Caco-2 (cell line): ENCODE measurements around the gene NRCAM. TPM values are rescaled to one million over a fixed set of nuclear protein-coding genes. Genes with fewer than 3 reads are reported as not detected.
A peak's percentile ranks its signal among the peaks of the same experiment; 100 is the strongest.

Experiments used
- BruUV-seq: library from RNA; stranded (reverse); fragments of 400-500 nt; replicated peaks from 2 replicates; lab custom pipeline; 2021; lab: Mats Ljungman, UMichigan
- CTCF ChIA-PET: fragments of 300-600 bp; sonication (Branson Sonifier 250); formaldehyde crosslinking; loops from one replicate; lab custom pipeline; 2022; ENCODE audit warnings: antibody characterized with exemption; lab: Charles Lee
- POLR2A ChIA-PET: fragments of 300-600 bp; sonication (Branson Sonifier 250); formaldehyde crosslinking; loops from one replicate; lab custom pipeline; 2022; ENCODE audit warnings: antibody characterized with exemption; lab: Charles Lee
- DNase-seq, 2 experiments: peaks; one replicate each; pipeline versions ENCODE4 v3.0.0 to v3.0.0-alpha.2; 2020 to 2022
- H3K27me3 ChIP-seq: replicated peaks from 2 replicates; pipeline ENCODE4 v1.6.0; 2011; ENCODE audit warnings: low read length; ENCODE audit not compliant: control insufficient read depth, insufficient read depth
- H3K36me3 ChIP-seq: 2 replicates; pipeline ENCODE4 v1.5.1; 2011; ENCODE audit warnings: low read length; ENCODE audit not compliant: control insufficient read depth, insufficient read depth
- H3K4me1 ChIP-seq: fragments of 250-450 bp; sonication (Bioruptor Pico); 2 replicates; pipeline ENCODE4 v1.5.1; 2020; ENCODE audit warnings: mild to moderate bottlenecking
- H3K4me3 ChIP-seq: 2 replicates; pipeline ENCODE4 v1.5.1; 2011; ENCODE audit warnings: low read depth, mild to moderate bottlenecking, control low read depth, low read length
- H3K9me3 ChIP-seq: fragments of 250-450 bp; sonication (Bioruptor Pico); 2 replicates; pipeline ENCODE4 v1.5.1; 2020; ENCODE audit warnings: mild to moderate bottlenecking, moderate library complexity
- H3K27ac Mint-ChIP-seq: one replicate; pipeline ENCODE4 v1.8.0; 2022; ENCODE audit warnings: mixed read lengths; ENCODE audit not compliant: unreplicated experiment
- H3K27me3 Mint-ChIP-seq: one replicate; pipeline ENCODE4 v1.8.0; 2022; ENCODE audit warnings: mixed read lengths; ENCODE audit not compliant: insufficient read depth, unreplicated experiment
- H3K36me3 Mint-ChIP-seq: one replicate; pipeline ENCODE4 v1.8.0; 2022; ENCODE audit warnings: mild to moderate bottlenecking, mixed read lengths; ENCODE audit not compliant: insufficient read depth, unreplicated experiment
- H3K4me1 Mint-ChIP-seq: one replicate; pipeline ENCODE4 v1.8.0; 2022; ENCODE audit warnings: low read depth, mixed read lengths; ENCODE audit not compliant: unreplicated experiment
- H3K4me3 Mint-ChIP-seq: one replicate; pipeline ENCODE4 v1.8.0; 2022; ENCODE audit warnings: mild to moderate bottlenecking, moderate library complexity, mixed read lengths; ENCODE audit not compliant: unreplicated experiment
- H3K9me3 Mint-ChIP-seq: one replicate; pipeline ENCODE4 v1.8.0; 2022; ENCODE audit warnings: mixed read lengths; ENCODE audit not compliant: unreplicated experiment
- intact Hi-C: fragments of 100-400 bp; cut with micrococcal nuclease; formaldehyde crosslinking; loops from one replicate; pipeline ENCODE4 v1.10.0; 2022; ENCODE audit not compliant: unreplicated experiment
- total RNA-seq: library from RNA; stranded (reverse); gene quantifications from 2 replicates; pipeline ENCODE4 v1.2.3, GENCODE V29; 2022
- TF ChIP-seq, protein P1 (sequence below), 2 experiments: fragments of 200-600 bp in 1 of 2; IDR thresholded peaks; 1 replicate in 1 of 2; 2 replicates in 1 of 2; pipeline versions ENCODE4 v1.5.1 to v1.8.0; 2011 to 2022; ENCODE audit warnings: antibody characterized with exemption in 1 of 2, control low read depth in 1 of 2, inconsistent platforms in 1 of 2, low read depth in 1 of 2, low read length in 1 of 2, mild to moderate bottlenecking in 1 of 2, moderate library complexity in 1 of 2; ENCODE audit not compliant: insufficient read depth in 1 of 2, severe bottlenecking in 1 of 2, unreplicated experiment in 1 of 2

Gene NRCAM
- total RNA-seq, 1 experiment from 2014 or later = 96.2 TPM

DNA sequence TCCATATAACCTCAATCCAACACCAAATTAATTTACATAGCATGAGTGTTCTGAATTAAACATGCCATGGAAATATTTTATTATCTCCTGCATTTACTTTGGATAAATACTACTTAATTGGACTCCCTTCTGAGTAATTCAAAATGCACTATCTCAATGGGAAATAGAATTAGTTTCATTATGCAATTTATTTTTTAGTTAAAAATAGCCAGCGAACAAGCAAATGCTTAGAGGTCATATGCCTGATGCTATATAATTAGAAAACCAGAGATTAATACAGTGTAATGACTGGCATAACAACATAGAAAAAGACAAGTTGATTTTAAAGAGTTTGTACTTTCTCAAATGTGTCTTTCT, 165.1 kb downstream of the NRCAM start:
- ChIA-PET CTCF (no interaction called here), POLR2A (no interaction called here)
- Mint-ChIP-seq H3K9me3 (no peaks in the 10 kb centered on the region), H3K27me3 (no peaks in the 10 kb centered on the region), H3K4me1 (peaks cover 22% of the 10 kb centered on the region), H3K36me3 (peaks cover 14% of the 10 kb centered on the region), H3K27ac (peak overlapping the region; percentile 12), H3K4me3 (peak overlapping the region; percentile 50)
- DNase-seq = no peak
- H3K36me3 ChIP-seq = no peaks in the 10 kb centered on the region
- peaks cover 38% of the 10 kb centered on the region for H3K4me1 ChIP-seq
- BruUV-seq = no TSS peak
- no peaks in the 10 kb centered on the region for H3K27me3 ChIP-seq
- intact Hi-C loops = loop anchor here (5.0 kb wide), 2 partner anchors 44 to 69 kb away; no protein-coding TSS in a partner anchor
- TF ChIP-seq, protein P1, sequence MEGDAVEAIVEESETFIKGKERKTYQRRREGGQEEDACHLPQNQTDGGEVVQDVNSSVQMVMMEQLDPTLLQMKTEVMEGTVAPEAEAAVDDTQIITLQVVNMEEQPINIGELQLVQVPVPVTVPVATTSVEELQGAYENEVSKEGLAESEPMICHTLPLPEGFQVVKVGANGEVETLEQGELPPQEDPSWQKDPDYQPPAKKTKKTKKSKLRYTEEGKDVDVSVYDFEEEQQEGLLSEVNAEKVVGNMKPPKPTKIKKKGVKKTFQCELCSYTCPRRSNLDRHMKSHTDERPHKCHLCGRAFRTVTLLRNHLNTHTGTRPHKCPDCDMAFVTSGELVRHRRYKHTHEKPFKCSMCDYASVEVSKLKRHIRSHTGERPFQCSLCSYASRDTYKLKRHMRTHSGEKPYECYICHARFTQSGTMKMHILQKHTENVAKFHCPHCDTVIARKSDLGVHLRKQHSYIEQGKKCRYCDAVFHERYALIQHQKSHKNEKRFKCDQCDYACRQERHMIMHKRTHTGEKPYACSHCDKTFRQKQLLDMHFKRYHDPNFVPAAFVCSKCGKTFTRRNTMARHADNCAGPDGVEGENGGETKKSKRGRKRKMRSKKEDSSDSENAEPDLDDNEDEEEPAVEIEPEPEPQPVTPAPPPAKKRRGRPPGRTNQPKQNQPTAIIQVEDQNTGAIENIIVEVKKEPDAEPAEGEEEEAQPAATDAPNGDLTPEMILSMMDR (IDR thresholded peaks at IDR 0.05; ENCODE audit: insufficient read depth in 1 of 2, low read depth in 1 of 2, low read length in 1 of 2, severe bottlenecking in 1 of 2, unreplicated experiment in 1 of 2) = no peak
- H3K9me3 ChIP-seq = no peaks in the 10 kb centered on the region
- H3K4me3 ChIP-seq = no peak overlapping the region

DNA sequence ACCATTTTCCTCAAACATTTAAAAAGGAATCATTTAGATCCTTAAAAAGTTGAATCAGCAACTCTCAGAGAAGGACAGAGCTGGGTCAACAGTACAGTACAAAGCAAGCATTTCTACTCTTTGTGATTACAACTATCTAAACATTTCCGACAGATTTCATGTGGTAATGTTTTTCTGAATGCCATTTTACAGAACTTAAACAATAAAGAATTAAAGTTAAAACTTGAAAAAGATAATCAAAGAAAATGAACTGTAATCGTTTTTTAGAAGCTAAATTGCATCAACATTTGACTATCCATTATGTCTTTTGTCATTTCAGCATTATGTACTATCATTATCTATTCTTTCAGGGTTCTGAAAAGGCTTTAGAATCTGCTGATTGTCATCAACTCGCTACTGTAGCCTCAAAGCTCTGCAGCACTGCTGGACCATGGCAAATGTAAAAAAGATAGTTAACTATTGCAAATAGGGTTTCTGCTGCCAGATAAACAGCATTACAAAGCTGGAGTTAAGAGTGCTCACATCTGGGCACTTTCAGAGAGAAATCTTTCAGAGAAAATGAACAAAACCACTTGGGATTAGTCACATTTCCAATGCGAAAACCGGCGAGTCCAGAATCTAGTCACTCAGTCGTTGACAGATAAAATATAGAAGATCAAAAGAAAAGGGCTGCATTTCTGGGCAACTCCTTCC, 165.6 kb downstream of the NRCAM start:
- Histone ChIP-seq H3K9me3 (no peaks in the 10 kb centered on the region), H3K36me3 (no peaks in the 10 kb centered on the region), H3K4me1 (peaks cover 38% of the 10 kb centered on the region), H3K4me3 (no peak overlapping the region), H3K27me3 (no peaks in the 10 kb centered on the region)
- no peak for DNase-seq
- intact Hi-C loops = loop anchor here (5.0 kb wide), 2 partner anchors 43 to 68 kb away; no protein-coding TSS in a partner anchor
- peaks cover 22% of the 10 kb centered on the region for H3K4me1 Mint-ChIP-seq
- H3K4me3 Mint-ChIP-seq = peak overlapping the region; percentile 50
- H3K27me3 Mint-ChIP-seq = no peaks in the 10 kb centered on the region
- H3K36me3 Mint-ChIP-seq = peaks cover 16% of the 10 kb centered on the region
- no peak overlapping the region for H3K27ac Mint-ChIP-seq
- BruUV-seq = no TSS peak
- ChIA-PET CTCF (no interaction called here), POLR2A (no interaction called here)
- TF ChIP-seq, protein P1 (IDR thresholded peaks at IDR 0.05; ENCODE audit: insufficient read depth in 1 of 2, low read depth in 1 of 2, low read length in 1 of 2, severe bottlenecking in 1 of 2, unreplicated experiment in 1 of 2) = no peak
- no peaks in the 10 kb centered on the region for H3K9me3 Mint-ChIP-seq

DNA sequence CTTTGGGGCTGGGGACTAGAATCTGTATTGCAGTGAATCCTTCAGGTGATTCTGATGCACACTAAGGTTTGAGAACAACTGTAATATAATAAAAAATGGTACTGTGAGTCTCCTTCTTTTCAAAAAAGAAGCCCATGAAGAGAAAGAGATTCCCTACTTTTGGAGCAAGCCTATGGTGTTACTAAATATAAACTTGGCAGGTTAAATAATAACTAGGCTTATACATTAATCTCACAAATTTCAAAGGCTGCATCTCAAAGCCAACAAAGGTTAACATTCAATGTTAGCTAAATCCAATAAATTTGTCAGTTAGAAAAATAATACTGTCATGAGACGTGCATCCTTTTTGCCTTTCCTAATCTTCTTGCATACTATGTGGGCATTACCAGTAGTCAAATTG, 166.4 kb downstream of the NRCAM start:
- no peaks in the 10 kb centered on the region for H3K9me3 ChIP-seq
- Mint-ChIP-seq H3K36me3 (peaks cover 16% of the 10 kb centered on the region), H3K4me3 (no peak overlapping the region), H3K27ac (no peak overlapping the region), H3K27me3 (no peaks in the 10 kb centered on the region), H3K4me1 (peaks cover 22% of the 10 kb centered on the region), H3K9me3 (no peaks in the 10 kb centered on the region)
- H3K4me3 ChIP-seq = no peak overlapping the region
- POLR2A ChIA-PET = interaction anchor here (0.6 kb wide), 1 partner anchor 156 kb away, joined by 7 read pairs; no protein-coding TSS in a partner anchor
- CTCF ChIA-PET = no interaction called here
- no TSS peak for BruUV-seq
- TF ChIP-seq, protein P1 (IDR thresholded peaks at IDR 0.05; ENCODE audit: insufficient read depth in 1 of 2, low read depth in 1 of 2, low read length in 1 of 2, severe bottlenecking in 1 of 2, unreplicated experiment in 1 of 2) = no peak
- DNase-seq = no peak
- H3K4me1 ChIP-seq = peaks cover 38% of the 10 kb centered on the region
- intact Hi-C loops = loop anchor here (5.0 kb wide), 2 partner anchors 43 to 68 kb away; no protein-coding TSS in a partner anchor
- no peaks in the 10 kb centered on the region for H3K27me3 ChIP-seq
- H3K36me3 ChIP-seq = no peaks in the 10 kb centered on the region
